ENCODE measurements around the gene TNNI3. TPM values are rescaled to one million over a fixed set of nuclear protein-coding genes. Genes with fewer than 3 reads are reported as not detected.

The TNNI3 gene
- total and polyA plus RNA-seq, 9 of the 15 experiments (the other 6 are each of a cell fraction or from before 2014, with no cell fraction given): 4.7 to 158 (median 42.0) TPM

DNA sequence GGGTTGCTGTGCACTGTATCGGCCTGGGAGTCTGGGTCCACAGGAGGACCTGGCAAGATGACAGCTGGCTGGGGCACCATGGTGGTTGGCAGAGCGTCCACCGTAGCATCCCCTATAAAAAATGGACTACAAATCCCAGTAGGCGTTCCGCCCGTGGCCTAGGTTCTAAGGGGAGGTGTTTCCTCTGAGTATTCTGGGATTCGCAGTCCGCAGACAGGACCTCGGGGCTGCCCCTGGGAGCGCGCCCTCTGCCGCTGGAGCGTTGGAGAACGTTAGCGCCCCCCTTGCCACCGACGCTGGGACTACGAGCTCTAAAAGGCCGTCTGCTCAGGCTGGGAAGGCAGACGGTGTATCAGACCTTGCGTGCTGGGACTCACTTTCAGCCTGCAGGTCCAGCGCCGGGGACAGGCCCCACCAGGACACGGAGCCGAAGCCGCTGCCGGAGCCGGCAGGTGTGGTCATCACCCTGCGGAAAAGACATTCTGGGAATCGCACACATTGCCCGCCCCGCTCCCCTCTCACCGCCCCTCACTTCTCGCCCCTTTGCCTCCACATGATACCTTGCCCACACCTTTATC, 8.5 kb upstream of the TNNI3 start (continued):
- TF ChIP-seq, protein P1, sequence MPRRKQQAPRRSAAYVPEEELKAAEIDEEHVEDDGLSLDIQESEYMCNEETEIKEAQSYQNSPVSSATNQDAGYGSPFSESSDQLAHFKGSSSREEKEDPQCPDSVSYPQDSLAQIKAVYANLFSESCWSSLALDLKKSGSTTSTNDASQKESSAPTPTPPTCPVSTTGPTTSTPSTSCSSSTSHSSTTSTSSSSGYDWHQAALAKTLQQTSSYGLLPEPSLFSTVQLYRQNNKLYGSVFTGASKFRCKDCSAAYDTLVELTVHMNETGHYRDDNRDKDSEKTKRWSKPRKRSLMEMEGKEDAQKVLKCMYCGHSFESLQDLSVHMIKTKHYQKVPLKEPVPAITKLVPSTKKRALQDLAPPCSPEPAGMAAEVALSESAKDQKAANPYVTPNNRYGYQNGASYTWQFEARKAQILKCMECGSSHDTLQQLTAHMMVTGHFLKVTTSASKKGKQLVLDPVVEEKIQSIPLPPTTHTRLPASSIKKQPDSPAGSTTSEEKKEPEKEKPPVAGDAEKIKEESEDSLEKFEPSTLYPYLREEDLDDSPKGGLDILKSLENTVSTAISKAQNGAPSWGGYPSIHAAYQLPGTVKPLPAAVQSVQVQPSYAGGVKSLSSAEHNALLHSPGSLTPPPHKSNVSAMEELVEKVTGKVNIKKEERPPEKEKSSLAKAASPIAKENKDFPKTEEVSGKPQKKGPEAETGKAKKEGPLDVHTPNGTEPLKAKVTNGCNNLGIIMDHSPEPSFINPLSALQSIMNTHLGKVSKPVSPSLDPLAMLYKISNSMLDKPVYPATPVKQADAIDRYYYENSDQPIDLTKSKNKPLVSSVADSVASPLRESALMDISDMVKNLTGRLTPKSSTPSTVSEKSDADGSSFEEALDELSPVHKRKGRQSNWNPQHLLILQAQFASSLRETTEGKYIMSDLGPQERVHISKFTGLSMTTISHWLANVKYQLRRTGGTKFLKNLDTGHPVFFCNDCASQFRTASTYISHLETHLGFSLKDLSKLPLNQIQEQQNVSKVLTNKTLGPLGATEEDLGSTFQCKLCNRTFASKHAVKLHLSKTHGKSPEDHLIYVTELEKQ (CRISPR knock-in tag; IDR thresholded peaks at IDR 0.05): no peak
- no peak for TF ChIP-seq FOXK1 (CRISPR knock-in tag; IDR thresholded peaks at IDR 0.05; ENCODE audit: borderline replicate concordance)
- TF ChIP-seq NCOR1 (IDR thresholded peaks at IDR 0.05): no peak
- TF ChIP-seq, protein P2, sequence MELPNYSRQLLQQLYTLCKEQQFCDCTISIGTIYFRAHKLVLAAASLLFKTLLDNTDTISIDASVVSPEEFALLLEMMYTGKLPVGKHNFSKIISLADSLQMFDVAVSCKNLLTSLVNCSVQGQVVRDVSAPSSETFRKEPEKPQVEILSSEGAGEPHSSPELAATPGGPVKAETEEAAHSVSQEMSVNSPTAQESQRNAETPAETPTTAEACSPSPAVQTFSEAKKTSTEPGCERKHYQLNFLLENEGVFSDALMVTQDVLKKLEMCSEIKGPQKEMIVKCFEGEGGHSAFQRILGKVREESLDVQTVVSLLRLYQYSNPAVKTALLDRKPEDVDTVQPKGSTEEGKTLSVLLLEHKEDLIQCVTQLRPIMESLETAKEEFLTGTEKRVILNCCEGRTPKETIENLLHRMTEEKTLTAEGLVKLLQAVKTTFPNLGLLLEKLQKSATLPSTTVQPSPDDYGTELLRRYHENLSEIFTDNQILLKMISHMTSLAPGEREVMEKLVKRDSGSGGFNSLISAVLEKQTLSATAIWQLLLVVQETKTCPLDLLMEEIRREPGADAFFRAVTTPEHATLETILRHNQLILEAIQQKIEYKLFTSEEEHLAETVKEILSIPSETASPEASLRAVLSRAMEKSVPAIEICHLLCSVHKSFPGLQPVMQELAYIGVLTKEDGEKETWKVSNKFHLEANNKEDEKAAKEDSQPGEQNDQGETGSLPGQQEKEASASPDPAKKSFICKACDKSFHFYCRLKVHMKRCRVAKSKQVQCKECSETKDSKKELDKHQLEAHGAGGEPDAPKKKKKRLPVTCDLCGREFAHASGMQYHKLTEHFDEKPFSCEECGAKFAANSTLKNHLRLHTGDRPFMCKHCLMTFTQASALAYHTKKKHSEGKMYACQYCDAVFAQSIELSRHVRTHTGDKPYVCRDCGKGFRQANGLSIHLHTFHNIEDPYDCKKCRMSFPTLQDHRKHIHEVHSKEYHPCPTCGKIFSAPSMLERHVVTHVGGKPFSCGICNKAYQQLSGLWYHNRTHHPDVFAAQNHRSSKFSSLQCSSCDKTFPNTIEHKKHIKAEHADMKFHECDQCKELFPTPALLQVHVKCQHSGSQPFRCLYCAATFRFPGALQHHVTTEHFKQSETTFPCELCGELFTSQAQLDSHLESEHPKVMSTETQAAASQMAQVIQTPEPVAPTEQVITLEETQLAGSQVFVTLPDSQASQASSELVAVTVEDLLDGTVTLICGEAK (IDR thresholded peaks at IDR 0.05): 0 out of 2 replicates have a peak, but pooled peaks have one; percentile 11
- TF ChIP-seq, protein P2 (CRISPR knock-in tag; IDR thresholded peaks at IDR 0.05): no peak
- TF ChIP-seq ZNF274 (IDR thresholded peaks at IDR 0.05; ENCODE audit: borderline replicate concordance, low read depth, low read length): no peak
- TF ChIP-seq SETDB1 (IDR thresholded peaks at IDR 0.05; ENCODE audit: low read length): no peak
- no peak for TF ChIP-seq ATF1 (CRISPR knock-in tag; IDR thresholded peaks at IDR 0.05)
- peak; percentile 56 for TF ChIP-seq ATF1 (tag; IDR thresholded peaks at IDR 0.05)
- TF ChIP-seq CHD4 (IDR thresholded peaks at IDR 0.05; ENCODE audit: insufficient read depth, insufficient replicate concordance, low read depth, low read length, poor library complexity, severe bottlenecking): no peak
- no peak for TF ChIP-seq TRIM28 (IDR thresholded peaks at IDR 0.05)
- no peak for TF ChIP-seq NRF1 (conservative IDR thresholded peaks at IDR 0.05 in 1 of 2, IDR thresholded peaks at IDR 0.05 in 1 of 2)
- no peak for TF ChIP-seq NR1H2 (CRISPR knock-in tag; IDR thresholded peaks at IDR 0.05)
- TF ChIP-seq MAFF (IDR thresholded peaks at IDR 0.05; ENCODE audit: low read length): no peak
- TF ChIP-seq, protein P3, sequence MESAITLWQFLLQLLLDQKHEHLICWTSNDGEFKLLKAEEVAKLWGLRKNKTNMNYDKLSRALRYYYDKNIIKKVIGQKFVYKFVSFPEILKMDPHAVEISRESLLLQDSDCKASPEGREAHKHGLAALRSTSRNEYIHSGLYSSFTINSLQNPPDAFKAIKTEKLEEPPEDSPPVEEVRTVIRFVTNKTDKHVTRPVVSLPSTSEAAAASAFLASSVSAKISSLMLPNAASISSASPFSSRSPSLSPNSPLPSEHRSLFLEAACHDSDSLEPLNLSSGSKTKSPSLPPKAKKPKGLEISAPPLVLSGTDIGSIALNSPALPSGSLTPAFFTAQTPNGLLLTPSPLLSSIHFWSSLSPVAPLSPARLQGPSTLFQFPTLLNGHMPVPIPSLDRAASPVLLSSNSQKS (CRISPR knock-in tag; IDR thresholded peaks at IDR 0.05): no peak
- no peak for TF ChIP-seq PTRF (tag; IDR thresholded peaks at IDR 0.05)
